ENCODE measurements around the gene TREX2.
A peak's percentile ranks its signal among the peaks of the same experiment; 100 is the strongest.

Gene TREX2

DNA sequence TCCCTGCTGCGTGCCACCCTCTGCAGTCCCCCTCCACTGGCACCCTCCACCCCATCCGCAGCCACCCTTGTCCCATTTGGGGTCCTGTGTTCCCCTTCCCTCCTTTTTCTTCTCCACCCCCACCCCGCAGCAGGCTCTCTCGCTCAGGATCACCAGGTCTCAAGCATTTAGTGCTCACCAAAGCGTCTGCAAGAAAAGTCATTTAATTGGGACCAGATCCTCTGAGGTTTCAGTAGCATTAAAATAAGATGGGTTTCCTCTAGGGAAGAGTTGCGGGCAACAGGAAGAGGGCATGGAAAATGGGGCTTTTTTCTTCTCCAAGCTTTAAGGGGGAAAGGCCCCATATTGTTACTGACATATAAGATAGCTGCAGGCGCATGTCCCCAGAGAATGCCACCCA lies 29.4 kb upstream of the TREX2 start:
- no peak for DNase-seq

GRCh38 chrX:153474718-153475117 lies 28.9 kb upstream of the TREX2 start:
- DNase-seq = peak; percentile 25

DNA sequence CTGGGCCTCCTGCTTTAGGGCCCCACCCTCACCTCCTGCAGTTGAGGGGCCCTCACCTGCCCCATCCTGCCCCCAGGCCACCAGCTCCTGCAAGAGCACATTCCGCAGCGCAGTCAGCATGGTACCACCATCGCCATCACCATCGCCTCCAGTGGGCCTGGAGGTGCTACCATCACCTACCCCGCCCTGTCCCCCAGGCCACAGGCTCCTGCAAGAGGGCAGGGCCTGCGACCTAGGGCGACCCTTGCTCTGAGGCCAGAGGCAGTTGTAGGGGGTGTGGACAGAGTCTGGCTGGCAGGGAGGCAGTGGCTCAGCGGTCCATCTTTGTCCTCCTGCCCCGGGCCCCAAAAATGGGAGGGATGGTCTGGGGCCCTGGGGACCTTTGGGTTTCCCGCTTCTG lies 28.4 kb upstream of the TREX2 start:
- peak; percentile 1 for DNase-seq

DNA sequence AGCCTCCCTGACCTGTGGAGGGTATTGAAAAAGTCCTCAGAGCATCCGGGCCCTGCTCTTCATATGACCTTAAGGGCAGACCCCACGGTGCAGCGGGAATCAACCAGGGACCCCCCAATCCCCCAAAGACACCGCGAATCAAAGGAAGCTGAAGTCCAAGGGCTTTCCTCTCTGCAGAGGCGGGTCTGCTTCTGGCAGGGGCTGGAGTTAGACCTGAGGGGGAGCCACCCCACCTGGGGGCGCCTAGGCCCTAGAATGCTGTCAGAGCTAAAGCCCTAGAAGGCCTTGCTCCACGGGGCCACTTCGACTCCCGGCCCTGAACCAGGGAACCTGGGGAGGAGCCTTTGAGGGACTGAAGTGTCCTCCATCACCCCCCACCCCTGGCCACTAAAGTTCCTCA lies 27.3 kb upstream of the TREX2 start:
- no peak for DNase-seq

DNA sequence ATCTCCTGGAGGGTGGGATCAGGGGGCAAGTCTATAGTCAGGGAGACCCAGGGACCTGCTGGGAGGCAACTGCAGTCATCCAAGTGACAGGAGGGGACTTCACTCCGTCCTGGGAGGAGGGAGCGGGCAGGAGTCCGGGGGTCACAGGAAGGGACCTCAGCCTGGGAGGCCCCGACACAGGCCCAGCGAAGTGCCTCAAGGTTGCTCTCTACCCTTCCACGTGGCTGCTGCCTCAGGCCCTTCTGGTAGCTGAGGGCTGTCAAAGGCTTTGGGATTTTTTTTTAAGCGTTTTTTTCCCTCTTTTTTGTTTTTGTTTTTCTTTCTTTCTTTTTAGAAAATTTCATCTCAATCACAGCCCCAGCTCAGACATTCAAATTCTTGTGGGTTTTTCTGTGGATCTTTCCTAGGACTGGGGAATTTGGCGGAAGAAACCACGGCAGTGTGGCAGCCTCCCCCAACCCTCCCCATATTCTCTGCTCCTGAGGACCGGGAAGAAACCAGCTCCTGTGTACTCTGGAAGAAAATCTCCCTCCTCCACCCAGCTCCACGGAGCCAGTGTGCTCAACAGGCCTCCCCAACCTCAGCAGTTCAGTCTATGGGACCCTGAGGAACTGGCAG lies 25.9 kb upstream of the TREX2 start:
- no peak for DNase-seq

- peak; percentile 88 for DNase-seq
These were observed 24.8 kb upstream of the TREX2 start, which contains the start of gene HAUS7 for GRCh38 chrX:153470411-153471363. HAUS7 (minus strand) TSS chrX:153470576; CDS start chrX:153470557, 19 bp downstream.

- no peak for DNase-seq
These were observed 24.1 kb upstream of the TREX2 start for GRCh38 chrX:153469811-153470410.

DNA sequence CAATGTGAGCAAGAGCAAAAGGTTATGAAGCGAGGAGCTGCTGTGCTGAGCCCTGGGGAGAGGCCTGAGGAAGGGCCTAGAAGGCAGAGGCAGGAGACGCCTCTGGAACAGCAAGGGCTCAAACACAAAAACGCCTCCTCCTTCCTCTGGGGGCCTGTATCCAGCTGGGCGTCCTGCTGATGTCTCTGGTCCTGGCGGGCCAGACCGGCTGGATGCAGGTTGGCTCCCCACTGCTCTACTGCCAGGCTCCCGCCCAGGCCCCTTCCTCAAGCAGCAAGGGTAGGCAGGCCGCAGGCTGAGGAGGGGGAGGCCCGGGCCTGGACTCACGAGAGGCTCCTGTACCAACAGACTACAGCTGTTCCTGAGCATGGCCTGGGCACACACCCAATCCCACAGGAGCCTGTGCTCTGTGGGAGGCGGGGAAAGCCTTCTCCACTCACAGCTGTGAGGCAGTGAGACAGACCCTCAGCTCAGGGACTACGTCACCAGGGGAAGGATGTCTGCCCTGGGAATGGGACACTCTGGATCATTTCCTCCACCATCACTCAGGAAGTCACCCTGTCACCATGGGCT lies 22.2 kb upstream of the TREX2 start:
- DNase-seq = no peak

GRCh38 chrX:153465691-153466380 lies 20.0 kb upstream of the TREX2 start:
- no peak for DNase-seq

GRCh38 chrX:153464116-153464515 lies 18.3 kb upstream of the TREX2 start:
- no peak for DNase-seq

DNA sequence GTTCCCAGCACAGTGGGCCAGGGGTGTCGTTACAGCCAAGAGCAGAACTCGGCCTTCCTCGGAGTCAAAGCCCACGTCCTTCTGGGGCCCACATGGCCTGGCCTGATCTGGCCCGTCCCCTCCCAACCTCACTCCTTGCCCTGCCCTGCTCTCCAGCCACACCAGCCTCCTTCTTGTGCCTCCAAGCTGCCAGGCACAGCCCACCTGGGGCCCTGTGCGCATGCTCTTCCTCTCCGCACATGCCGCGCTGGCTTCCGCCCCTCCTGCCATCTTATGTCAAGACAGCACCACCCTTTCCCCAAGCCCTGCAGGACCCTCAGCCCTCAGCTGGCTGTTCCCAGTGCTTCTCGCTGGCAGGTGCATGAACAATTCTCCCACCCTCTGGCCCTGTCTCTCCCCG lies 17.7 kb upstream of the TREX2 start:
- no peak for DNase-seq

- DNase-seq = no peak
These were observed 17.2 kb upstream of the TREX2 start for GRCh38 chrX:153463031-153463430.

DNA sequence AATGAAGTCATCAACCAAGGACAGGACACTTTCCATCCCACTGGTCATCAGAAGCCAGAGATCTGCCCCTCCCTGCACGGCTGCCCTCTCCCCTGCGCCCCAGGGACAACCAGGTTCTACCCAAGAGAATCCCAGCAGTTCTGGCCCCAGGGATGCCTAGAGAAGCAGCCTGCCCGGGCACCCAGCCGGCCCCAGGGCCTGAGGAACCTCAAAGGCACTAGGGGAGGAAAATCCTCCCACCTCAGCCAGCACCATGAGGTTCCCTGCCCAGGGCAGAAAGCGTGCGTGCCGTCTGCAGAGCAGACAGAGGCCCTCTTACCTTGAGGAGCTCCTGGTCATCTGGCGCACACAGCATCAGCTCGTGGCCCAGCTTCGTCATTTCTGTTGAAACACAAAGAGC lies 16.4 kb upstream of the TREX2 start:
- DNase-seq = no peak

DNA sequence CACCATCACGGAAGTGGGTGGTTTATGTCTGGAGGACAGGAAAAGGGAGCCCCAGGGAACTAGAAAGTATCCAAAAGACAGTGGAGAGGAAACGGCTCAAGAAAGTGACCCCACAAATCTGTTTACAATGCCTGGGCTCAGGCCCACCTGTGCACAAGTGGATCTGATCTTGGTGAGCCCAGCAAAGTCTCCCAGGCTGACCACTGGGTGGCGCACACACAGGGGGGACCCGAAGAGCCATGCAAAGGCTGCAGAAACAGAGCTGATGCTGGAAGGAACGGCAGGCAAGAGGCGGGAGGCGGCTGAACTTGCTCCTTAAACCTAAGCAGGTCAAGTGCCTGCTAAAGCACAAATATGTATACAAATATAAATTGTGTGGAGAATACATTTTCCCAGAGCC lies 15.0 kb upstream of the TREX2 start:
- no peak for DNase-seq

GRCh38 chrX:153459986-153460385 lies 14.1 kb upstream of the TREX2 start:
- DNase-seq = no peak

DNA sequence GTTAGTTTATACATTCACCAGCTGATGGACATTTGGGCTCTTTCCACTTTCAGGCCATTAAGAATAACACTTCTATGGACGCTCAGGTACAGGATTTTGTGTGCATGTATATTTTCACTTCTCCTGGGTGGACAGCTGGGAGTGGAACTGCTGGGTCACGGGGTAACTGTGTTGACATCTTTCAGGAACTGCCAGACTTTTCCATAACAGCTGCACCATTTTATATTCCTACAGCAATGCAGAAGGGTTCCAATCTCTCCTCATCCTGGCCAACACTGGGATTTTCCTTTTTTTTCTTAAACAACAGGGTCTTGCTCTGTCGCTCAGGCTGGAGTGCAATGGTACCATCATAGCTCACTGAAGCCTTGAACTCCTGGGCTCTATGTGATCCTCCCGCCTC lies 12.6 kb upstream of the TREX2 start:
- no peak for DNase-seq

DNA sequence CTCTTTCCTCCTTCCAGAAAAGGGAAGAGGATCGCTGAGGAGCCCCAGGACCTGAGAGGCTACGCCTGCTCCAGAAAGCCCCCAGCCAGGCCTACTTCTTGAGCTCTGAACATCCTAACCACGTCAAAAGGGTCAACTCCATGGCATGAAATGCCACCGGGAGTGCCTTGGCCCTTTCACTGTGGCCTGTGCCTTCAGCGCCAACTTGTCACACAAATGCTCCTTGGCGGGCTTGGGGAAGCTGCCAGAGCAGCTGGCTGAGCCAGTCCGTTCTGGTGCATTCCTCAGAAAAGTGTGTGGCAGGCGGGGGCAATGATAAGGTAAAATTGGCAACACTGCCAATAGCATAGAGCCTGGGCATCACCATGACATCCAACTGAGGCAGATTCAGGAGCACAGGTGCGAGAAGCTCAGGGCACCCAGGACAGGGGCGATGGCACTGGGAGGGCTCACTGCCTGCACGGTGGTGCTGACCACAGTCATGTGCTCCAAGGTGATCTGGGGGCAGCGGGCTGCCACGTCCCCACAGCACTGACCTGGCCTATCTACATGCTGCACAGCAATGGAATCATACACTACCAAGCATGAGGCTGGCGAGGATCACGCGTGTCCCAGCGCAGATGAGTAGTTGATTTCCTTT lies 12.1 kb upstream of the TREX2 start:
- no peak for DNase-seq

GRCh38 chrX:153457136-153457825 lies 11.4 kb upstream of the TREX2 start:
- no peak for DNase-seq

GRCh38 chrX:153456704-153457103 lies 10.8 kb upstream of the TREX2 start:
- no peak for DNase-seq

GRCh38 chrX:153456161-153456560 lies 10.3 kb upstream of the TREX2 start:
- no peak for DNase-seq

DNA sequence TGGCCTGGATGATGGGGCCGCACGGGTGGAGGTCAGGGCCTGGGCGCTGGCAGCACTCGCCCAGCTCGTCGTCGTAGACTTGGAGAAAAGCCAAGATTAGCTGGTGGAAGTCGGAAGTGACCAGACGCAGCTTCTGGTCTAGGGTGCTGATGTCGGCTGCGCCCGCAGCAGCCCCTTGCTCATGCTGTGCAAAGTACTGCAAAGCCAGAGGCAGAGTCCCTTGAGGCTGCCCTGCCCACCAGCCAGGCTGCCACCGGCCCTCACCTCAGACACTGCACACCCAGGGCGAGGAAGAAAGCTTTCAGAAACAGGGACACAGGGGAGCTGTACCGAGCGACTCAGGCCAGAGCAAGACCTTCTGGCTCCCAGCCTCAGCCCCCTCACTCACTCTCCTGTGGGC lies 9.7 kb upstream of the TREX2 start:
- DNase-seq = no peak

Data from NCI-H774 (cell line).